Dedifferentiated amniotic fluid mesenchymal stem cell (primary cell): ENCODE results near the gene PLCH1.

Source experiments
- DNase-seq: peaks from one replicate; pipeline ENCODE4 v3.0.0-alpha.2; 2016; ENCODE audit errors: extremely low spot score

PLCH1 gene, protein sequence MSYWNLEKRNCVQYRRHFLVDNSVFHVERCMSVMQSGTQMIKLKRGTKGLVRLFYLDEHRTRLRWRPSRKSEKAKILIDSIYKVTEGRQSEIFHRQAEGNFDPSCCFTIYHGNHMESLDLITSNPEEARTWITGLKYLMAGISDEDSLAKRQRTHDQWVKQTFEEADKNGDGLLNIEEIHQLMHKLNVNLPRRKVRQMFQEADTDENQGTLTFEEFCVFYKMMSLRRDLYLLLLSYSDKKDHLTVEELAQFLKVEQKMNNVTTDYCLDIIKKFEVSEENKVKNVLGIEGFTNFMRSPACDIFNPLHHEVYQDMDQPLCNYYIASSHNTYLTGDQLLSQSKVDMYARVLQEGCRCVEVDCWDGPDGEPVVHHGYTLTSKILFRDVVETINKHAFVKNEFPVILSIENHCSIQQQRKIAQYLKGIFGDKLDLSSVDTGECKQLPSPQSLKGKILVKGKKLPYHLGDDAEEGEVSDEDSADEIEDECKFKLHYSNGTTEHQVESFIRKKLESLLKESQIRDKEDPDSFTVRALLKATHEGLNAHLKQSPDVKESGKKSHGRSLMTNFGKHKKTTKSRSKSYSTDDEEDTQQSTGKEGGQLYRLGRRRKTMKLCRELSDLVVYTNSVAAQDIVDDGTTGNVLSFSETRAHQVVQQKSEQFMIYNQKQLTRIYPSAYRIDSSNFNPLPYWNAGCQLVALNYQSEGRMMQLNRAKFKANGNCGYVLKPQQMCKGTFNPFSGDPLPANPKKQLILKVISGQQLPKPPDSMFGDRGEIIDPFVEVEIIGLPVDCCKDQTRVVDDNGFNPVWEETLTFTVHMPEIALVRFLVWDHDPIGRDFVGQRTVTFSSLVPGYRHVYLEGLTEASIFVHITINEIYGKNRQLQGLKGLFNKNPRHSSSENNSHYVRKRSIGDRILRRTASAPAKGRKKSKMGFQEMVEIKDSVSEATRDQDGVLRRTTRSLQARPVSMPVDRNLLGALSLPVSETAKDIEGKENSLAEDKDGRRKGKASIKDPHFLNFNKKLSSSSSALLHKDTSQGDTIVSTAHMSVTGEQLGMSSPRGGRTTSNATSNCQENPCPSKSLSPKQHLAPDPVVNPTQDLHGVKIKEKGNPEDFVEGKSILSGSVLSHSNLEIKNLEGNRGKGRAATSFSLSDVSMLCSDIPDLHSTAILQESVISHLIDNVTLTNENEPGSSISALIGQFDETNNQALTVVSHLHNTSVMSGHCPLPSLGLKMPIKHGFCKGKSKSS (N-terminal part only)

DNA sequence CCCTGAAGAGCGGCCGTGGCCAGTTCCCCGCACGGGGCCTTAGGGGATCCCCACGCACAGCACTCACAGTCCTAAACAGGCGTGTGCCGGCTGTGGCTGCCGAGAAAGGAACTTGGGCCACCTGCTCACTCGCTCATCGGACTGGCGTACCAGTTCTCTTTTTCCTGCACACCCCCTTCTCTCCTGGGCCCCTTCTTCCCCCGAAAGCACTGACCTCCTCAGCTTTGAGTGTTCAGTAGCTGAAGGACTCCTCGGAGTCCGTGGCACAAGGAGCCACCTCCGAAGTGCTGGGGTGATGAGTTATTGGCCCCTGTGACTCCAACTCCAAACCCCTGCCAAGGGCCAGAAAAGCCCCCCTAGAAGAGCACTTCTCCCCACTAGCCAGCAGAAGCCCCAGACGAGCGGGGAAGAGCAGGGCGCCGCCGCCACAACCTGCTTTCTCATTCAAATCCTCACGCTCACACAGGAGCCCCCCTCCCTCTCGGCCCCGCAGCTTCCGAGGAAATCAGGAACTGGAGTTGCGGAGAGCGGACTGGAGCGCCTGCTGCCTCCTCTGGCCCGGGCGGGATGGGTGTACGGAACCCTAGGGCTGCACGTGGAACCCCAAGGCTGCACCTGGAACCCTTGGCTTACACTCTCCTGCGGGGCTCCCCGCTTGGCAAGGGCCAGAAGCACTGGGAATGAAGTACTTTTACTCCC is at the start of gene PLCH1:
Gene PLCH1, minus strand, starts transcription at position 446 of the 699 bp plus-strand sequence. CDS start 40,847 bp downstream, outside the sequence.
- DNase-seq, result peak; percentile 38

DNA sequence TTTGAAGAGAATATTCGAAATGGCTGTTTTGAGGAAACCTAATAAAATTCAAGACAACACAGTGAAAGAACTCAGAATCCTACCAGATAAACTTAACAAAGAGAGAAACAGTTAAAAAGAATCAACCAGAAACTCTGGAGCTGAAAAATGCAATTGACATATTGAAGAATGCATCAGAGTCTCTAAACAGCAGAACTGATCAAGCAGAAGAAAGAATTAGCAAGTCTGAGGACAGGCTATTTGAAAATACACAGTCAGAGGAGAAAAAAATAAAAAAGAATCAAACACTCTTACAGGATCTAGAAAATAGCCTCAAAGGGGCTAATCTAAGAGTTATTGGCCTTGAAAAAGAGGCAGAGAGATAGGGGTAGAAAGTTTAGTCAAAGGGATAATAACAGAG is 47.7 kb upstream of the PLCH1 start:
- DNase-seq, result no peak

DNA sequence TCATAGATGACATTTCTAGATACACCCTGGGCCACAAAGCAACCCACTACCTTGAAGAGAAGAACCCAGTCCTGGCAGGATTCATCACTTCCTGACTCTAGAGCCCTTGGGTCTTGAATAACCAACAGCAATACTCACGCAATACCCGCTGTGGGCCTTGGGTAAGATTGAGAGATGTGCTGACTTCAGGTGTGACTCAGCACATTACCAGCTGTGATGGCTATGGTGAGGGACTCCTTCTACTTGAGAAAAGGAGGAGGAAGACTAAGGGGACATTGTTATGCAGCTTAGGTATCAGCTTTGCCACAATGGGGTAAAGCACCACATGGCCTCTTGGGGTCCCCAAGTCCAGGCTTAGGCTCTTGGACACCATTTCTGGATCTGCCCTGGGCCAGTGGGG is 46.3 kb upstream of the PLCH1 start:
- DNase-seq, result no peak

DNA sequence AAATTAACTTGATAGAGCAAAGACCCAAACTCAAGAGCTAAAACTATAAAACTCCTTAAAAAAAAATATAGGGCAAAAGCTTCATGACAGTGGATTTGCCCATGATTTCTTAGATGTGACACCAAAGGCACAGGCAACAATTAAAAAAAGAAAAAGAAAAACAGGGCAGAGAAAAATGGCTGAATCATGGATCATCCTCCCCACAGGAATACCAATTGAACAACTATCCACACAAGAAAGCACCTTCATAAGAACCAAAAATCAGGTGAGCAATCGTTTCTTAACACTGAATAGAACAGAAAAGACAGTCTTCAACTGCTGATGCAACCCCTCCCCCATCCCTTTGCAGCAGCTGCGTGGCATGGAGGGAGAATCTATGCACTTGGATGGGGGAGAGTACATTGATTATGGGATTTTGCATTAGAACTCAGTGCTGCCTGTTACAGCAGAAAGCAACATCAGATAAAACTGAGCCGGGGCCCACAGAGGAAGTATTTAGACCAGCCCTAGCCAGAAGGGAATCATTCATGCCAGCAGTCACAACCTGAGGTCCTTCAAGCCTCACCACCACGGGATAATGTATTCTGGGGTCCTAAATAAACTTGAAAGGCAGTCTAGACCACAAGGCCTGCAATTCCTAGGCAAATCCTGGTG is 45.5 kb upstream of the PLCH1 start:
- DNase-seq, result no peak

DNA sequence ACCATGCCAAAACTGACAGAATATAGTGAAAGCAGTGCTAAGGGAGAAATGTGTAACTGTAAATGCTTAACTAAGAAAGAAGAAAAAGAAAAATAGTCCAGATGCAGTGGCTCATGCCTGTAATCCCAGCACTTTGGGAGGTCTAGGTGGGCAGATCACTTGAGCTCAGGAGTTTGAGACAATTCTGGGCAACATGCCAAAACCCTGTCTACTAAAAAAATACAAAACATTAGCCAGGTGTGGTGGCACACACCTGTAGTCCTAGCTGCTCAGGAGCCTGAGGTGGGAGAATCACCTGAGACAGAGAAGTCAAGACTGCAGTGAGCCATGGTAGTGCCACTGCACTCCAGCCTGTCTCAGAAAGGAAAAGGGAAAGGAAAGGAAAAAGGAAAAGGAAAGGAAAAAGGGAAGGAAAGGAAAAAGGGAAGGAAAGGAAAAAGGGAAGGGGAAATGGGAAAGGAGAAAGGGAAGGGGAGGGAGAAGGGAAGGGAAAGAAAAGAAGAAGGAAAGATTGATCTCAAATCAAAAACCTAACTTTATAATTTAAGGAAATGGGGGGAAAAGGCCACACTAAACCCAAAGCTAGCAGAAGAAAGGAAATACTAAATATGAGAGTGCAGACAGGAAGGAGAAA is 40.9 kb upstream of the PLCH1 start:
- DNase-seq, result no peak

DNA sequence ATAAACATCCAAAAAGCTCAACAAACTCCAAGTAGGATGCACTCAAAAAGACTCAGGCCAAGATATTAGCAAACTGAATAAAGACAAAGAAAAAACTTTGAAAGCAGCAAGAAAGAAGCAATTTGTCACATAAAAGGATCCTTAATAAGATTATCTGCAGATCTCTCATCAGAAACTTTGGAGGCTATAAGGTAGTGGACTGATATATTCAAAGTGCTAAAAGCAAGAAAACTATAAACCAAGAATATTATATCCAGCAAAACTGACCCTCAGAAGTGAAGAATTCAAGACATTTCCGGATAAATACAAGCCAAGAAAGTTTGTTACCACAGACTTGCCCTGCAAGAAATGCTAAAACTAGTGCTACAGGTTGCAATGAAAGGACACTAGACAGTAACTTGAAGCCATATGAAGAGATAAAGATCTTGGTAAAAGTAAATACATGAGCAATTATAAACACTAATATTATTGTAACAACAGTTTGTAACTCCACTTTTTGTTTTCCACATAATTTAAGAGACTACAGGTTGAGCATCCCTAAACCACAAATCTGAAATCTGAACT is 37.6 kb upstream of the PLCH1 start:
- DNase-seq, result no peak

DNA sequence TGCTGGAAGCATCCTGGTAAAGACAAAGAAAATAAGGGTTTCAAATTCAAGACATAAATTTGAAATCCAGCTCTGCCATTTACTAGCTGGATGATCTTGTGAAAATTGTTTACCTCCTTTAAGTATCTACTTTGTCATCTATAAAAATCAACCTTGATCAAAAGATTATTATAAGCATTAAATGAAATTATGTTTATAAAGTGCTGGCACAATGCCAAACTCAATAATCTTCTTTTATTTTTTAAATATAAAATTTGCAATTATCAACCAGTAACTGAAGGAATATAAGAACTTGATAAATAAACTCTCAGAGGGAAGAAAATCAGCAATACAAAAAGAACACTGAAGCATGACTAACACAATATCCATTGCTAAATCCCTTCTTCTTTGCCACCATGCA is 35.4 kb upstream of the PLCH1 start:
- DNase-seq, result no peak

DNA sequence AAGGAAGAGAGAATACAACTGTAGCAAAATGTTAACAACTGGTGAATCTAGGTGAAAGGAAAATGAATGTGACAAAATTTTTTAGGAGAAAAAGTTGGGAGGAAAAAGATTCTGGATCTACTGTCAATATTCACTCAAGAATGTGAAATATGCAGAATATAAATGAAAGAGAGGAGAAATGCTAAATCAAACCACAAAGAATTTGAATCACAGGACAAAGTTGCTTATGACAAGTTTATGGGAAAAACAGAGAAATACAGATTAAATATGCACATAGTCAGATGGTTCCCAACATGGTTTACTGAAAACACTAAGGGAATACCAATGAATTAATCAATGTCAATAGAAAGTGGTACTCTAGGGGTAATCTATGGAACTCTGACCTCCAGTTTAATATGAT is 33.6 kb upstream of the PLCH1 start:
- peak; percentile 71 for DNase-seq

DNA sequence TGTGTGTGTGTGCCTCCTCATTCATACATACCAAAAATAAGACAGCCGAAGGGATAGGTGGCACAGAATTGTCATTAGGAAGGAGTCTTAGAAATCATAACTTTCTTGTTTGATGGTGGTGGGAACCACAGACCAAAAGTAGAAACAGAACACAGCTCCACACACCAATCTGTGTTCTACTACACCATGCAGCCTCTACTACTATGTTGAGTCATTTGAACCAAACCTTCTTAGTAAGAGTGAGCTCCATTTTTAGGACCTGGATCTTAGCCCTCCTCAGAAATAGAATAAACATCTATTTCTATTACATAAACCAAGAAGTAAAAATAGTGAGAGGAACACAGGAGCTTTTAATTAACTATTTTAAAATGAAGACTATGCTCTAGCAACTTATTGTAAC is 27.9 kb upstream of the PLCH1 start:
- no peak for DNase-seq

DNA sequence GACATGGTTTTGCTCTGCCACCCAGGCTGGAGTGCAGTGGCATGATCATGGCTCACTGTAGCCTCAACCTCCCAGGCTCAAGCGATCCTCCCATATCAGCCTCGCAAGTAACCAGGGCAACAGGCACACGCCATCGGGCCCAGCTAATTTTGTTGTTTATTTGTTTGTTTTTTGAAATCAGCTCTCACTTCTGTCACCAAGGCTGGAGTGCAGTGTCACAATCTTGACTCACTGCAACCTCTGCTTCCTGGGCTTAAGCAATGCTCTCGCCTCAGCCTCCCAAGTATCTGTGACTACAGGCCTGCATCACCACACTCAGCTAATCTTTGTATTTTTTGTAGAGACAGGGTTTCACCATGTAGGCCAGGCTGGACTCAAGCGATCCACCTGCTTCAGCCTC is 26.3 kb upstream of the PLCH1 start:
- no peak for DNase-seq

DNA sequence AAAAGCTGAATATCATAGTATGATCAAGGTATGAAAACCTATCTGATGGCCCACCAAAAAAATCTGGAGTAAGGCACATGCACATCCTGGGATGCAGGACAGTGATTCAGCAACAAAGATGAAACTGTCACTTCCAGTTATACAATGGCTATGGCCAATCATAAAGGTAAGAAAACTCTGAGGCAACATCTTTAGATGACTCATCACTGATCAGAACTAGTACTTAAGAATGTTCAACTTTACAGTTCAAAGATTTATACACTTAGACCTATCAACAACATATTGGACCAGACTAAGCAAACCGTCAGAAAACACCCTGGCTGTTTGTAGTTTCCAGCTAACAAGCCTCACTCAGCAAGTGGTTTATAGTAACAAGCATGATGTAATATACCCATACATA is 21.3 kb upstream of the PLCH1 start:
- no peak for DNase-seq

DNA sequence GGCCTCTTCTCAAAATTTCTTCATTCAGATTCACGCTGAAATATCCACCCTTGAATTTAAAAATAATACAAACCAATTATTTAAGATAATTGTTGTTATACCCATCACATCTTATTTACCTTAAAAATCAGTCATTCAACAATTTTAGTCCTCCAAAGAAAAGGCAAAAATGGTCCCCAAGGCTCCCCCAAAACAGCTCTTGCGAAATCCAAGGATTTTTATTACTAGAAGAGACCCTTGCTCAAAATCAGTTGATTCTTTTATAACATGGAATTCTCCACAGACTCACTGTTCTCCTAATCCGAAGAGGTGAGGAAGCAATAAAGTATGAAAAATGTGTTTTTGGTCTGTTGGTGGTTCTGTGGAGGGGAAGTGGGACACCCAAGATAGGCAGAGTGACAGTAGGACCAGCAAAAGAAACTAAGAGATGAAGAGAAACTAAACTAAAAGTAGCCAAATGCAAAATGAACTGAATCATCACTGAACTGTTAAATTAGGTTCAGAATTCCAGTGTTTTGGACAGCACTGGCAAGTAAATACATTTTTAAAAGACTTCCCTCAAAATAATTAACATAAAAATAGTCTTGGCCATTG is 19.1 kb upstream of the PLCH1 start:
- DNase-seq, result no peak

DNA sequence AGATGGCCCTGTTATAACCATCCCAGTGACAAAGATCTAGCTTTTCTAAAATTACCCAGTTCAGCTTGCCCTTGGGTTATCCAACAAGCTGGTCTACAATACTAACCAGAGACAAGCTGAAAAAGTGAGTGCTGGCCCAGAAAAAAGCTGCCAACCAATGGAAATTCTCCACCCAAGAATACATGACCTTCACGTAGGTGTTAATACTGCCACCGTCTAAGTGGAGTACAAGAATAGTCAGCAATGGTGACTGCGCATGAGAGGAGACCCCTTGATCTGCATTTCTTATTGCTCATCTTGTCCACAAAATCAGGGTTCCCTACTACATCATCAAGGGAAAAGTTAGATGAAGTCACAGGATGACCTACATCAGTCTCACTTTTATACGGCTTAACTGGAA is 15.8 kb upstream of the PLCH1 start:
- DNase-seq, result no peak

DNA sequence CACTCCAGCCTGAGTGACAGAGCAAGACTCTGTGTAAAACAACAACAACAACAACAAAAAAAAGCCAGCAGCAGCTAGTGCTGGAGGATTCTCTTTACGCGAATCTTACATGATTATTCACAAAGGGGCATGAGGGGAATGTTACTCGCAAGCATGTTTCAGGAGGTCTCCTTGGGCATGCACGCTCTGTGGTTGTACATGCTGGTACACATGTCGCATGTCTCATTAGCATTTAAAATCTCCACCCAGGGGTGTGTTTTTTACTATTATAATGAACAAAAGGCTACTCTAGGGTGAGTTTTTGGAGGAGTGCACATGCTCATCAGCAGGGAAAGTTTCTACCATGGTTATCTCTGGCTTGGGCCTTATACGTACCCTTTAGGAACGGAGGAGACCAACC is 12.7 kb upstream of the PLCH1 start:
- DNase-seq, result no peak

DNA sequence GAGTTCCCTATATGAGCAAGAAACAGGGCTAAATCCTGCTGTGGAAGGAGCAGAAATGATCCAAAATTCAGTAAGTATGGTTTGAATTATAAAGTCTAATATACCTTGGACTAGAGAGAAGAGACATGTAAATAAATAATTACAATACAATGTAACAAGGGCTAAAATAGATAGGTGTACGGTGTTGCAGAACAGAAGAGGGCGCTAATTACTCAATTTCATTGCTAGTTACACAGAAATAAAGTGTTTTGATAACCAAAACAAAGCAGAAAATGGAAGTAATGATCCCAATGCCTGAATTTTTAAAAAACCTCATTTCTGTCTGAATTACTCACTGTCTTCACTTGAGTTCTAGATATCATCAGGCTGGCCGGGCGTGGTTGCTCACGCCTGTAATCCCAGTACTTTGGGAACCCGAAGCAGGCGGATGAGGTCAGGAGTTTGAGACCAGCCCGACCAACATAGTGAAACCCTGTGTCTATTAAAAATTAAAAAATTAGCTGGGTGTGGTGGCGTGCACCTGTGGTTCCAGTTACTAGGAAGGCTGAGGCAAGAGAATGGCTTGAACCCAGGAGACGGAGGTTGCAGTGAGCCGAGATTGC is 8.3 kb upstream of the PLCH1 start:
- DNase-seq, result no peak

DNA sequence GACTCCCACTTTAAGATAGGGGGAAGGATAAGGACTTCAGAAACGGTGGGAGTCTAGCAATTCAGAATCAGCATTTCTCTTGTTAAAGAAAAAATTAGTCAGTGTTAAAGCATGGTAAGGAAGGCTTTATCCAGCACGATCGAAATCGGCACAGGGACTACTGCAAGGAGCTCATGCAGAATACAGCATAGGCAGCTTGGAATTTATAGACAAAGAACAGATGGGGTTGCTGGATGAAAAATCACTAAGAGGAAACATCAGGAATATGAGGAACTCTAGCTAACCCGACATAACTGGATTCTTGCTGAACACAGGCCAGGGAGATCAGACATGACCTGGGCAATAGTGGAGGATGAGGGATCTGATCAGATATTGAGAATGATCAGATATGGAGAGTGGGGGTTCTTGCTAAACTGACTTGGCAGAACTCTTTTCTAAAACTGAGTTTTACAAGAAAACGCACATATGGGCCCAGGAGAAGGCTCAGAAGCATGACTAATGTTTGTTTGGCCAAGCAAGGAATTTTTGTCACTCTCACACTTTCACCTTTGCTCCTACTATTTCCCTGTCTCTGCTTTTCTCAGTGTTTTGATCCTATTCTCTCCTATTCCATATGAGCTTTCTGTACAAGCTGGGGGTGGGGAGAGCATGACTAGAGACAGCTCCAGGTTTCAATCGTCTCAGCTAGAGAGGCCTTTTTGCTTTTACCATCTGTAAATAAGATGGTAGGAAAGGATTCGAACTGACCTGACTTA is 3.9 kb upstream of the PLCH1 start:
- no peak for DNase-seq

DNA sequence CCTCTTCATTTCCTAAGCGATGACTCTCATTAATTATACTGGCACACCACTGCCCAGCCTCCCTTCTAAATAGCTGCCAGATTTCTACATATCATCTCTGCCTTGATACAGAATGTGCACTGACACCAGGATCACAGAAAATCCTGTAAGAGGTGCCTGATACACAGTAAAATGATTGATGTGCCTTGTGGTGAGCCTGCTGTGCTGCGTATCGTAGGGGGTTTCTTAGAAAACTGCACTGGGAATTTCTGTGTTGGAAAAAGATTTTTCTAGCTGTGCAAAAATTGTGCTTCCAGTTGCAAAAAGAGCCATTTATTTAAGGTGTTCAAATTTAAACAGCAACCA is 3.0 kb upstream of the PLCH1 start:
- DNase-seq, result no peak

DNA sequence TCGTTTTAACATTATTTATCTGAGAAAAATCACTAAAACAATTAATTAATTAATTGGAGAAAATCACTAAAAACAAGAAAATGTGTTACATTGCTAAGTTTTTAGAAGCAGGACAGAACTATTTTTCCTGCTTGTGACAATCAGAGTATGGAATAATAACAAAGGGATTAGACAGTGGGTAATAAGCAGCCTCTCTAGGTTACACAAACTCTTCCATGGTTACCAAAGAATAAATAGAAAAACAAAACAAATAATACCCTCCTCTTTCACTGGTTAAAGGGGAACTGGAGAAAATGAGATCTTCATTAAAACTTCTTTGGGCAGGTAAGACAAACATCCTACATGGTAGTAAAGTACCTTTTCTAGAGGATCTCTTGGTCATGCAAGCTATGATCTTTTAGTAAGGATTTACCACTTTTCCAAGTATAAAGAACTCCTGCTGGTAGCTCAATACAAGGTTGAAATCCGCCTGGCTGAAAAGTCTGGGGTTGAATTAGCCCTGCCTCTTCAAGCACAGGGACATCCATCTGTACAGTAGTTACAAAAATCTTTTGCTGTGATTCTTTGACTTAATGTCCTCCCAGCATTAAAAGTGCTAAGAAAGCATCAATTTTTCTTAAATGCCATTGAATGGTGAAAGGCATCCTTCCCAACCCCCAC is 2.5 kb upstream of the PLCH1 start:
- no peak for DNase-seq
